Peyer's patch (tissue), 4 donors: ENCODE results near the gene SEL1L3.

Experiments
- CTCF ChIP-seq, 6 experiments: fragments of 450-650 bp in 4 of 6; fragments of 200-600 bp in 2 of 6; sonication (generic) in 1 of 6; IDR thresholded peaks; one replicate each; pipeline ENCODE4 v1.5.1; 2017 to 2019; ENCODE audit warnings: antibody characterized with exemption in 6 of 6, mild to moderate bottlenecking in 3 of 6, moderate library complexity in 1 of 6
- POLR2A ChIP-seq, 2 donors: fragments of 450-650 bp; IDR thresholded peaks; one replicate each; pipeline ENCODE4 v1.5.1; 2017; ENCODE audit warnings: antibody characterized with exemption in 2 of 2, mild to moderate bottlenecking in 2 of 2, moderate library complexity in 2 of 2

DNA sequence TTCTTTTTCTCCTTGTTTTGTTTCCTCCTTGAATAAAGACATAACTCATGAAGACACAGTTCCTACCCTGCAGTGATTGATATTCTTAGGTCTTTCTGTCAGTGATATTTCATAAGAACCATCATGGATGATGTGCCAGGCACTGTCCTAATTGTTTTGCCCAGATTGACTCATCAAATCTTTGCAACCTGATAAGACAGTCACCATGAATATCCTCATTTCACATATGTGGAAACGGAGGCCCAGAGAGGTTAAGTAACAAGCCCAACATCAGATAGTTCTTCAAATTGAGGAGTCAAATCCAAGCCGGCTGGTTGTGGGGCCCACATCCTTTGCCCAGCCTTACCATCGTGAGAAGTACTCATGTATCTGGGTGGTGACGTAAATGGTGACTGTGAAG is 69.9 kb downstream of the SEL1L3 start:
- no peak for TF ChIP-seq CTCF (IDR thresholded peaks at IDR 0.05)
- no peak for TF ChIP-seq POLR2A (IDR thresholded peaks at IDR 0.05)
